ENCODE results near the gene CD2AP. TPM values are rescaled to one million over a fixed set of nuclear protein-coding genes. Genes with fewer than 3 reads are reported as not detected.

The CD2AP gene
- total RNA-seq, 1 donor from 2014 or later: 26.3 TPM

- peaks cover 28% of the 10 kb centered on the region for H3K36me3 Mint-ChIP-seq (ENCODE audit: low read depth)
- no peaks in the 10 kb centered on the region for H3K27me3 Mint-ChIP-seq
- no peaks in the 10 kb centered on the region for H3K4me1 Mint-ChIP-seq
- intact Hi-C loops (cut with micrococcal nuclease): no loop called here
- H3K4me3 Mint-ChIP-seq: no peak overlapping the region
- no peaks in the 10 kb centered on the region for H3K9me3 Mint-ChIP-seq
- DNase-seq: no peak
- no peak overlapping the region for H3K27ac Mint-ChIP-seq
These were observed 101.5 kb downstream of the CD2AP start for GRCh38 chr6:47579040-47579439.

GRCh38 chr6:47581591-47581990, 104.0 kb downstream of the CD2AP start:
- Mint-ChIP-seq H3K9me3 (no peaks in the 10 kb centered on the region), H3K27ac (no peak overlapping the region), H3K27me3 (no peaks in the 10 kb centered on the region), H3K4me3 (no peak overlapping the region), H3K36me3 (ENCODE audit: low read depth) (peaks cover 38% of the 10 kb centered on the region), H3K4me1 (no peaks in the 10 kb centered on the region)
- intact Hi-C loops (cut with micrococcal nuclease): no loop called here
- DNase-seq: no peak

- intact Hi-C loops (cut with micrococcal nuclease): no loop called here
These were observed 109.9 kb downstream of the CD2AP start for GRCh38 chr6:47587493-47587892.

DNA sequence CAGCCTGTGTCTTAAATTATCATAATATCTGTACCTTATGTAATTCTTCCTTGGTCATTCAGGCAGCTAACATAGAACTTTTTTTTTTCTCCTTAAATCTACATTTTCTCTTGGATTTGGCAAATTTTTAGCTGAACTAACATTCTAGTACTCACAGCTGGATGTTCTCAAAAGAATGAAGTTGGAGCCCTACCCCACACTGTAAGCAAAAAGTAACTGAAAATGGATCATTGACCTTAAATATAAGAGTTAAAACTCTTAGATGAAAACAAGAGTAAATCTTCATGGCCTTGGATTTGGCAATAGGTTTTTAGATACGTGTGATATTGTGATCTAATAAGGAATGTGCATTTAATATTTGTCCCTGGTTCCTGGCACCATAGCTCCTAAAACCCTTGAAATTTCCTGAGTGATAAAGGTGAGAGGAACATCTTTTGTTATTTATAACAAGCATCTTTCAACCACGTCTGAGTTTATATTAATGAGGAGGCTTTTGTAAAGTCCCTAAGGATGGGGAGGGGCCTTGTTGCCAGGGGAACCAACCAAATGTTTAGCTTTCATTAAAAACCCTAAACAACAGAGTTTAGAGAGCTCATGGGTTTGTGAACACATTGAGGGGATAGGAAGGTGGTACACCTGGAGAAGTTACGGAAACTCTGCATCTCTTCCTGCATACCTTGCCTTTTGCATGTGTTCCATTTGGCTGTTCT, 114.7 kb downstream of the CD2AP start:
- intact Hi-C loops (cut with micrococcal nuclease): no loop called here
- Mint-ChIP-seq H3K4me1 (peaks cover 3% of the 10 kb centered on the region), H3K27ac (no peak overlapping the region), H3K4me3 (no peak overlapping the region), H3K27me3 (no peaks in the 10 kb centered on the region), H3K9me3 (peaks cover 1% of the 10 kb centered on the region), H3K36me3 (ENCODE audit: low read depth) (peaks cover 43% of the 10 kb centered on the region)
- DNase-seq: no peak

More at GRCh38 chr6:47587493-47587892, 109.9 kb downstream of the CD2AP start:
- H3K27ac Mint-ChIP-seq: no peak overlapping the region
- H3K9me3 Mint-ChIP-seq: no peaks in the 10 kb centered on the region
- no peak overlapping the region for H3K4me3 Mint-ChIP-seq
- H3K27me3 Mint-ChIP-seq: no peaks in the 10 kb centered on the region
- H3K36me3 Mint-ChIP-seq (ENCODE audit: low read depth): peaks cover 50% of the 10 kb centered on the region
- DNase-seq: no peak
- peaks cover 2% of the 10 kb centered on the region for H3K4me1 Mint-ChIP-seq

DNA sequence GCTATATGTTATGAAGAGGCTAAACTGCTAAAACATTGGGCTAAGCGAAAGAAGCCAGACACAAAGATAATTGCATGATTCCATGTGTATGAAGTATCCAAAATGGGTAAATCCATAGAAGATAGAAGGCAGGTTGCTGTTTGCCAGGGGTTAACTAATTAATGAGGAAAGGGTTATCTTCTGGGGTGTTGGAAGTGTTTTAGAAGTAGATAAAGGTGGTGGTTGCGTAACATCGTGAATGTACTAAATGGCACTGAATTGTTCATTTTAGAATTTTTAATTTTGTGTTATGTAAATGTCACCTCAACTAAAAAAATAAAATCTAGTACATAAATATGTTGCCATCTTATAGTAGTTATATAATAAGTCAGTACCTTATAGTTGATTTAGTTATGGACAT, 116.4 kb downstream of the CD2AP start:
- Mint-ChIP-seq H3K27ac (no peak overlapping the region), H3K4me3 (no peak overlapping the region), H3K9me3 (peaks cover 3% of the 10 kb centered on the region), H3K27me3 (no peaks in the 10 kb centered on the region), H3K4me1 (peaks cover 4% of the 10 kb centered on the region), H3K36me3 (ENCODE audit: low read depth) (peaks cover 43% of the 10 kb centered on the region)
- intact Hi-C loops (cut with micrococcal nuclease): no loop called here
- DNase-seq: no peak

- peaks cover 41% of the 10 kb centered on the region for H3K36me3 Mint-ChIP-seq (ENCODE audit: low read depth)
- no peaks in the 10 kb centered on the region for H3K27me3 Mint-ChIP-seq
- no peak for DNase-seq
- H3K9me3 Mint-ChIP-seq: peaks cover 3% of the 10 kb centered on the region
- intact Hi-C loops (cut with micrococcal nuclease): no loop called here
- H3K4me1 Mint-ChIP-seq: peaks cover 4% of the 10 kb centered on the region
- no peak overlapping the region for H3K27ac Mint-ChIP-seq
- no peak overlapping the region for H3K4me3 Mint-ChIP-seq
These were observed 118.2 kb downstream of the CD2AP start for GRCh38 chr6:47595785-47596184.

- Mint-ChIP-seq H3K36me3 (ENCODE audit: low read depth) (peaks cover 37% of the 10 kb centered on the region), H3K4me3 (no peak overlapping the region), H3K9me3 (peaks cover 3% of the 10 kb centered on the region), H3K27ac (no peak overlapping the region), H3K4me1 (peaks cover 4% of the 10 kb centered on the region), H3K27me3 (no peaks in the 10 kb centered on the region)
- intact Hi-C loops (cut with micrococcal nuclease): no loop called here
- no peak for DNase-seq
These were observed 120.8 kb downstream of the CD2AP start for GRCh38 chr6:47598367-47598766.

DNA sequence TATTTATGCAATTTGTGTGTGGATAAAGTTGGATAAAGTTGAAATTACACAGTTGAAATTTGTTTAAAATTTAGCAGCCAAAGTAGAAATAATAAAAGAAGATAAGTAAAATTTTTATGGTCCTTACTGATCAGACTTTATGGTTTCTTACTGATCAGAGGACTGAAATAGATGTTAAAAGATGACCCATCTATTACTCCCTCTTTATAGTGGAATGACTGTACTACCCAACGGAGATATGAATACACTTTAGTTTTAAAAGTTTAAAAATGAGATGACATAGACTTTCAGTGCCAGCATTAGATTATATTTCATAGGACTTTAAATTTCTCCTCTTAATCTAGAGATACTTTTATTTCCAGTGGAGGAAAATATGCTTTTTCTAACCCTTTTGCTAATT, 121.9 kb downstream of the CD2AP start:
- peaks cover 8% of the 10 kb centered on the region for H3K4me1 Mint-ChIP-seq
- no peak for DNase-seq
- no peaks in the 10 kb centered on the region for H3K27me3 Mint-ChIP-seq
- peaks cover 33% of the 10 kb centered on the region for H3K36me3 Mint-ChIP-seq (ENCODE audit: low read depth)
- H3K9me3 Mint-ChIP-seq: peaks cover 3% of the 10 kb centered on the region
- no peak overlapping the region for H3K27ac Mint-ChIP-seq
- no peak overlapping the region for H3K4me3 Mint-ChIP-seq
- intact Hi-C loops (cut with micrococcal nuclease): no loop called here

GRCh38 chr6:47603227-47603626, 125.6 kb downstream of the CD2AP start:
- intact Hi-C loops (cut with micrococcal nuclease): loop anchor here (10.0 kb wide), 1 partner anchor 128 kb away; the partner anchor contains the start of gene CD2AP
- Mint-ChIP-seq H3K4me3 (no peak overlapping the region), H3K4me1 (peaks cover 9% of the 10 kb centered on the region), H3K27me3 (no peaks in the 10 kb centered on the region), H3K36me3 (ENCODE audit: low read depth) (peaks cover 24% of the 10 kb centered on the region), H3K27ac (no peak overlapping the region), H3K9me3 (no peaks in the 10 kb centered on the region)
- no peak for DNase-seq

GRCh38 chr6:47603995-47604394, 126.4 kb downstream of the CD2AP start:
- Mint-ChIP-seq H3K4me3 (no peak overlapping the region), H3K9me3 (no peaks in the 10 kb centered on the region), H3K4me1 (peaks cover 9% of the 10 kb centered on the region), H3K27ac (no peak overlapping the region), H3K36me3 (ENCODE audit: low read depth) (peaks cover 25% of the 10 kb centered on the region), H3K27me3 (no peaks in the 10 kb centered on the region)
- intact Hi-C loops (cut with micrococcal nuclease): loop anchor here (10.0 kb wide), 1 partner anchor 129 kb away; the partner anchor contains the start of gene CD2AP
- DNase-seq: no peak

- intact Hi-C loops (cut with micrococcal nuclease): no loop called here
- Mint-ChIP-seq H3K4me3 (no peak overlapping the region), H3K9me3 (no peaks in the 10 kb centered on the region), H3K27ac (no peak overlapping the region), H3K36me3 (ENCODE audit: low read depth) (peaks cover 38% of the 10 kb centered on the region), H3K27me3 (no peaks in the 10 kb centered on the region), H3K4me1 (no peaks in the 10 kb centered on the region)
- DNase-seq: no peak
These were observed 144.4 kb downstream of the CD2AP start for GRCh38 chr6:47621838-47622449.

- no peak overlapping the region for H3K27ac Mint-ChIP-seq
- H3K27me3 Mint-ChIP-seq: no peaks in the 10 kb centered on the region
- no peak overlapping the region for H3K4me3 Mint-ChIP-seq
- DNase-seq: no peak
- no peaks in the 10 kb centered on the region for H3K9me3 Mint-ChIP-seq
- peaks cover 7% of the 10 kb centered on the region for H3K36me3 Mint-ChIP-seq (ENCODE audit: low read depth)
- intact Hi-C loops (cut with micrococcal nuclease): no loop called here
- peaks cover 7% of the 10 kb centered on the region for H3K4me1 Mint-ChIP-seq
These were observed 149.2 kb downstream of the CD2AP start for GRCh38 chr6:47626782-47627181.

DNA sequence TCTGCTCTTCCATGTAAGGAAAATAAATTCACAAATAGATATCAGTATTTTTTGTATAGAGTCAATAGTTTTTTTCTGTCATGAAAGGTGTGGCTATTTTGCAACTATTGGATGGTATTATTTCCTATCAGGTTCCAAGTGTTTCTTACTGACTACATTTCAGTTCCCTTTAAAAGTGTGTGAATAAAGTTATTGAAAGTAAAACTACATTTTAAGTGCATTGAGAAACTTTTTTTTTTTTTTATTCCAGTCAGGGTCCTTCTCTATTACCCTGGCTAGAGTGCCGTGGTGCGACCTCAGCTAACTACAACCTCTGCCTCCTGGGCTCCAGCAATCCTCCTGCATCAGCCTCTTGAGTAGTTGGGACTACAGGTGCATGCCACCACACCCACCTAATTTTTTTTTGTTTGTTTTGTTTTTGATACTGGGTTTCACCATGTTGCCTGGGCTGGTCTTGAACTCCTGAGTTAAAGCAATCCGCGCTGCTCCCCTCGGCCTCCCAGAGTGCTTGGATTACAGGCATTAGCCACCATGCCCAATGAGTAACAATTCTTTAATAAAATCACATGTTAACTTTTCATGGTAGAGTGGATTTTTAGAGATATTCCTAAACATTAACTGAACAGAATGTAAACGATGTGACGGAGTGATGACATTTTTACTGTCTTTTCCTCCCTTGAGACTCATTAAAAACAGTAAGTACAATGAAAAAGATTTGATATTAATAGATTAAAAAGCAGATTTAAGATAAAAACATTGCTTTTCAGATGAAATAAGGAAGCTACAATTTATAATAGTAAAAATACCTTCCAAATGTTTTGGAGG, 151.1 kb downstream of the CD2AP start:
- Mint-ChIP-seq H3K4me1 (peaks cover 9% of the 10 kb centered on the region), H3K27me3 (no peaks in the 10 kb centered on the region), H3K27ac (no peak overlapping the region), H3K36me3 (ENCODE audit: low read depth) (peaks cover 1% of the 10 kb centered on the region), H3K9me3 (no peaks in the 10 kb centered on the region), H3K4me3 (no peak overlapping the region)
- no peak for DNase-seq
- intact Hi-C loops (cut with micrococcal nuclease): no loop called here

DNA sequence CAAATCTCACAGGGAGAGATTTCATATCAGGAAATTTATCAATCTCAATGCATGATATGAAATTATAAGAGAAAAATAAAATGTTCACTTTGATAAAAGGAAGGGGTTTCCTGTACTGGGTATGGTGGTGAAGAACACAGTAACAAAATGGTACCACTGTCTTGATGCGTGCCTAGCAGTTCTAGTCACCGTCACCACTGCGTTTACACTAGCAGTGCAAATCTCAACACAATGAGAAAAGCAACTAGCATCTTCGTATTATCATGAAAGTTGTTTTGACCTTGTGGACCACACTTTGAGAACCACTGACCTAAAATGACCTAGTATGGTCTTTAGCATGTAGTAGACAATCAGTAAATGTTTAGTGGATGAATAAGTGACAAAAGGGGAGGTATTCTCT, 152.4 kb downstream of the CD2AP start:
- Mint-ChIP-seq H3K4me3 (no peak overlapping the region), H3K27me3 (peaks cover 3% of the 10 kb centered on the region), H3K9me3 (no peaks in the 10 kb centered on the region), H3K36me3 (ENCODE audit: low read depth) (peaks cover 1% of the 10 kb centered on the region), H3K27ac (no peak overlapping the region), H3K4me1 (peaks cover 9% of the 10 kb centered on the region)
- no peak for DNase-seq
- intact Hi-C loops (cut with micrococcal nuclease): no loop called here

Data from activated CD4-positive, alpha-beta T cell treated with anti-CD3 and anti-CD28 coated beads, Interleukin-2, amount 10 ng/mL, durations not matched to agents 24 days and 14 days (primary cell).